GM23338 (cell line): Measurements from ENCODE around the gene PRIM1. TPM values are rescaled to one million over a fixed set of nuclear protein-coding genes. Genes with fewer than 3 reads are reported as not detected.
A peak's percentile ranks its signal among the peaks of the same experiment; 100 is the strongest.

ENCODE experiments used
- ATAC-seq: fragments of 200-7000 bp; cut with Tn5 transposase; 3 replicates; pipeline ENCODE4 v1.9.1; 2020
- DNase-seq: peaks from one replicate; pipeline ENCODE4 v3.0.0-alpha.2; 2015; ENCODE audit warnings: low spot score
- H2AFZ ChIP-seq: fragments of 200-600 bp; sonication (generic); 2 replicates; pipeline ENCODE4 v1.8.0; 2016; ENCODE audit warnings: antibody characterized with exemption, mild to moderate bottlenecking, moderate library complexity
- H3F3A ChIP-seq: fragments of 200-600 bp; sonication (generic); replicated peaks from 2 replicates; pipeline ENCODE4 v1.8.0; 2017; ENCODE audit warnings: antibody characterized with exemption, mixed run types, low read depth
- H3K27ac ChIP-seq: fragments of 200-600 bp; sonication (generic); 2 replicates; pipeline ENCODE4 v1.6.1; 2016; ENCODE audit warnings: low read depth
- H3K27me3 ChIP-seq: fragments of 200-600 bp; sonication (generic); 2 replicates; pipeline ENCODE4 v1.8.0; 2016; ENCODE audit warnings: mild to moderate bottlenecking, mixed run types, moderate library complexity; ENCODE audit not compliant: insufficient read depth
- H3K36me3 ChIP-seq: fragments of 200-600 bp; sonication (generic); 2 replicates; pipeline ENCODE4 v1.8.0; 2016; ENCODE audit warnings: mild to moderate bottlenecking; ENCODE audit not compliant: insufficient read depth
- H3K4me1 ChIP-seq: fragments of 200-600 bp; sonication (generic); 2 replicates; pipeline ENCODE4 v1.8.0; 2016; ENCODE audit warnings: mild to moderate bottlenecking, moderate library complexity; ENCODE audit not compliant: insufficient read depth
- H3K4me2 ChIP-seq: fragments of 200-600 bp; sonication (generic); 2 replicates; pipeline ENCODE4 v1.7.1; 2017; ENCODE audit warnings: mixed run types
- H3K4me3 ChIP-seq: fragments of 200-600 bp; sonication (generic); 2 replicates; pipeline ENCODE4 v1.6.1; 2016; ENCODE audit warnings: mixed run types
- H3K79me2 ChIP-seq: fragments of 200-600 bp; sonication (generic); replicated peaks from 2 replicates; pipeline ENCODE4 v1.8.0; 2017; ENCODE audit warnings: mild to moderate bottlenecking; ENCODE audit not compliant: insufficient read depth
- H3K9me2 ChIP-seq: fragments of 200-600 bp; sonication (generic); 2 replicates; pipeline ENCODE4 v1.8.0; 2017; ENCODE audit not compliant: insufficient read depth
- H4K20me1 ChIP-seq: fragments of 200-600 bp; sonication (generic); replicated peaks from 2 replicates; pipeline ENCODE4 v1.8.0; 2017; ENCODE audit warnings: mild to moderate bottlenecking; ENCODE audit not compliant: insufficient read depth
- H3K27ac Mint-ChIP-seq: 2 replicates; pipeline ENCODE4 v1.8.0; 2020; ENCODE audit warnings: inconsistent platforms, mild to moderate bottlenecking, moderate library complexity, mixed read lengths
- H3K27me3 Mint-ChIP-seq: 3 replicates; pipeline ENCODE4 v1.8.0; 2022; ENCODE audit warnings: low read depth, mild to moderate bottlenecking, moderate library complexity, mixed read lengths, inconsistent platforms; ENCODE audit not compliant: insufficient read depth, poor library complexity
- H3K36me3 Mint-ChIP-seq: 3 replicates; pipeline ENCODE4 v1.8.0; 2021; ENCODE audit warnings: low read depth, mild to moderate bottlenecking, inconsistent platforms, moderate library complexity, mixed read lengths
- H3K4me1 Mint-ChIP-seq: 3 replicates; pipeline ENCODE4 v1.8.0; 2020; ENCODE audit warnings: mild to moderate bottlenecking, inconsistent platforms, mixed read lengths
- H3K4me3 Mint-ChIP-seq: 3 replicates; pipeline ENCODE4 v1.8.0; 2021; ENCODE audit warnings: moderate library complexity, mild to moderate bottlenecking, inconsistent platforms, mixed read lengths
- H3K9me3 Mint-ChIP-seq: 3 replicates; pipeline ENCODE4 v1.8.0; 2020; ENCODE audit warnings: moderate library complexity, mild to moderate bottlenecking, inconsistent platforms, mixed read lengths
- CREB1 ChIP-seq: fragments of 250-450 bp; sonication (Bioruptor Pico); IDR thresholded peaks from 2 replicates; pipeline ENCODE4 v1.5.0; 2020; ENCODE audit warnings: low read depth, mild to moderate bottlenecking, moderate library complexity
- EZH2 ChIP-seq: fragments of 200-600 bp; sonication (generic); IDR thresholded peaks from one replicate; pipeline ENCODE4 v1.8.0; 2017; ENCODE audit warnings: antibody characterized with exemption, mild to moderate bottlenecking, low read depth; ENCODE audit not compliant: unreplicated experiment
- EZH2phosphoT487 ChIP-seq: fragments of 200-600 bp; sonication (generic); IDR thresholded peaks from one replicate; pipeline ENCODE4 v1.8.1; 2018; ENCODE audit warnings: antibody characterized with exemption; ENCODE audit not compliant: unreplicated experiment
- JUNB ChIP-seq: IDR thresholded peaks from one replicate; pipeline ENCODE4 v1.6.1; 2016; ENCODE audit warnings: antibody characterized with exemption; ENCODE audit not compliant: unreplicated experiment
- NANOG ChIP-seq: IDR thresholded peaks from 2 replicates; pipeline ENCODE4 v1.6.1; 2016; ENCODE audit warnings: antibody characterized with exemption, borderline replicate concordance
- POLR2AphosphoS5 ChIP-seq: IDR thresholded peaks from 2 replicates; pipeline ENCODE4 v1.6.1; 2016; ENCODE audit warnings: antibody characterized with exemption, low read depth
- STAT1 ChIP-seq: IDR thresholded peaks from one replicate; pipeline ENCODE4 v1.6.1; 2016; ENCODE audit warnings: antibody characterized with exemption; ENCODE audit not compliant: unreplicated experiment
- polyA plus RNA-seq: library from polyadenylated mRNA; unstranded; fragments of >200 nt; fragmentation: Nextera tagmentation; extraction: Ambion mirVana; gene quantifications from 2 replicates; pipeline ENCODE4 v1.2.1, GENCODE V29; 2016
- total RNA-seq: library from RNA; depleted of rRNA; stranded (reverse); fragments of >200 nt; shearing (Covaris generic); gene quantifications from 2 replicates; pipeline ENCODE4 v1.2.3, GENCODE V29; 2014
- TF ChIP-seq, protein P1 (sequence below): fragments of 250-450 bp; sonication (Bioruptor Pico); IDR thresholded peaks from 2 replicates; pipeline ENCODE4 v1.5.0; 2020; ENCODE audit warnings: mild to moderate bottlenecking, moderate library complexity
- TF ChIP-seq, protein P2 (sequence below): IDR thresholded peaks from 2 replicates; pipeline ENCODE4 v1.6.1; 2016; ENCODE audit warnings: antibody characterized with exemption
- TF ChIP-seq, protein P3 (sequence below): IDR thresholded peaks from one replicate; pipeline ENCODE4 v1.6.1; 2018; ENCODE audit warnings: antibody characterized with exemption; ENCODE audit not compliant: unreplicated experiment

PRIM1 gene
- total and polyA plus RNA-seq, 2 experiments from 2014 or later, result 67.9 to 73.9 TPM

DNA sequence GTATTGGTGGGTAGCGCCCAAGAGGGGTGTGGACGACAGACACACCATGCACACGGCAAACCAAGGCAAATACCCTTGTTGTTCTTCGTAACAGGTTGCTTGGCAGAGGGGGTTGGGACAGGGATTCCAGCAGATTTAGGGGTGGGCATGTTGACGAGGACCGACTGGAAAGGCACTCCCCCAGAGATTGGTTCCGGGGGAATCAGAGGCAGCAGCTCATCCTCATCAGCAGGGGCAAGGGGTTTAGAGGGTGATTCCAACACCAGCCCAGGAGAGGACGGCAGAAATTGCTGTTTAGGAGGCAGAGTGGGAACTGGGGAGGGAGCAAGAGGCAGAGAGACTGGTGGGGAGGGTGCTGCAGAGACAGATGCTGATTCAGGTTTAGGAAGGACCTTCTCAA, 36.3 kb downstream of the PRIM1 start:
- Histone ChIP-seq H3K36me3 (peaks cover 58% of the 10 kb centered on the region), H3K79me2 (peaks cover 55% of the 10 kb centered on the region), H3K27me3 (no peaks in the 10 kb centered on the region), H3K4me1 (peaks cover 26% of the 10 kb centered on the region), H3K4me3 (no peak overlapping the region), H3K9me2 (peaks cover 4% of the 10 kb centered on the region; the same call in 1 of the 2 replicates), H3K4me2 (no peak overlapping the region), H3K27ac (peak overlapping the region; percentile 87), H3F3A (peaks cover 47% of the 10 kb centered on the region), H2AFZ (no peak overlapping the region), H4K20me1 (peaks cover 60% of the 10 kb centered on the region)
- TF ChIP-seq, protein P1, sequence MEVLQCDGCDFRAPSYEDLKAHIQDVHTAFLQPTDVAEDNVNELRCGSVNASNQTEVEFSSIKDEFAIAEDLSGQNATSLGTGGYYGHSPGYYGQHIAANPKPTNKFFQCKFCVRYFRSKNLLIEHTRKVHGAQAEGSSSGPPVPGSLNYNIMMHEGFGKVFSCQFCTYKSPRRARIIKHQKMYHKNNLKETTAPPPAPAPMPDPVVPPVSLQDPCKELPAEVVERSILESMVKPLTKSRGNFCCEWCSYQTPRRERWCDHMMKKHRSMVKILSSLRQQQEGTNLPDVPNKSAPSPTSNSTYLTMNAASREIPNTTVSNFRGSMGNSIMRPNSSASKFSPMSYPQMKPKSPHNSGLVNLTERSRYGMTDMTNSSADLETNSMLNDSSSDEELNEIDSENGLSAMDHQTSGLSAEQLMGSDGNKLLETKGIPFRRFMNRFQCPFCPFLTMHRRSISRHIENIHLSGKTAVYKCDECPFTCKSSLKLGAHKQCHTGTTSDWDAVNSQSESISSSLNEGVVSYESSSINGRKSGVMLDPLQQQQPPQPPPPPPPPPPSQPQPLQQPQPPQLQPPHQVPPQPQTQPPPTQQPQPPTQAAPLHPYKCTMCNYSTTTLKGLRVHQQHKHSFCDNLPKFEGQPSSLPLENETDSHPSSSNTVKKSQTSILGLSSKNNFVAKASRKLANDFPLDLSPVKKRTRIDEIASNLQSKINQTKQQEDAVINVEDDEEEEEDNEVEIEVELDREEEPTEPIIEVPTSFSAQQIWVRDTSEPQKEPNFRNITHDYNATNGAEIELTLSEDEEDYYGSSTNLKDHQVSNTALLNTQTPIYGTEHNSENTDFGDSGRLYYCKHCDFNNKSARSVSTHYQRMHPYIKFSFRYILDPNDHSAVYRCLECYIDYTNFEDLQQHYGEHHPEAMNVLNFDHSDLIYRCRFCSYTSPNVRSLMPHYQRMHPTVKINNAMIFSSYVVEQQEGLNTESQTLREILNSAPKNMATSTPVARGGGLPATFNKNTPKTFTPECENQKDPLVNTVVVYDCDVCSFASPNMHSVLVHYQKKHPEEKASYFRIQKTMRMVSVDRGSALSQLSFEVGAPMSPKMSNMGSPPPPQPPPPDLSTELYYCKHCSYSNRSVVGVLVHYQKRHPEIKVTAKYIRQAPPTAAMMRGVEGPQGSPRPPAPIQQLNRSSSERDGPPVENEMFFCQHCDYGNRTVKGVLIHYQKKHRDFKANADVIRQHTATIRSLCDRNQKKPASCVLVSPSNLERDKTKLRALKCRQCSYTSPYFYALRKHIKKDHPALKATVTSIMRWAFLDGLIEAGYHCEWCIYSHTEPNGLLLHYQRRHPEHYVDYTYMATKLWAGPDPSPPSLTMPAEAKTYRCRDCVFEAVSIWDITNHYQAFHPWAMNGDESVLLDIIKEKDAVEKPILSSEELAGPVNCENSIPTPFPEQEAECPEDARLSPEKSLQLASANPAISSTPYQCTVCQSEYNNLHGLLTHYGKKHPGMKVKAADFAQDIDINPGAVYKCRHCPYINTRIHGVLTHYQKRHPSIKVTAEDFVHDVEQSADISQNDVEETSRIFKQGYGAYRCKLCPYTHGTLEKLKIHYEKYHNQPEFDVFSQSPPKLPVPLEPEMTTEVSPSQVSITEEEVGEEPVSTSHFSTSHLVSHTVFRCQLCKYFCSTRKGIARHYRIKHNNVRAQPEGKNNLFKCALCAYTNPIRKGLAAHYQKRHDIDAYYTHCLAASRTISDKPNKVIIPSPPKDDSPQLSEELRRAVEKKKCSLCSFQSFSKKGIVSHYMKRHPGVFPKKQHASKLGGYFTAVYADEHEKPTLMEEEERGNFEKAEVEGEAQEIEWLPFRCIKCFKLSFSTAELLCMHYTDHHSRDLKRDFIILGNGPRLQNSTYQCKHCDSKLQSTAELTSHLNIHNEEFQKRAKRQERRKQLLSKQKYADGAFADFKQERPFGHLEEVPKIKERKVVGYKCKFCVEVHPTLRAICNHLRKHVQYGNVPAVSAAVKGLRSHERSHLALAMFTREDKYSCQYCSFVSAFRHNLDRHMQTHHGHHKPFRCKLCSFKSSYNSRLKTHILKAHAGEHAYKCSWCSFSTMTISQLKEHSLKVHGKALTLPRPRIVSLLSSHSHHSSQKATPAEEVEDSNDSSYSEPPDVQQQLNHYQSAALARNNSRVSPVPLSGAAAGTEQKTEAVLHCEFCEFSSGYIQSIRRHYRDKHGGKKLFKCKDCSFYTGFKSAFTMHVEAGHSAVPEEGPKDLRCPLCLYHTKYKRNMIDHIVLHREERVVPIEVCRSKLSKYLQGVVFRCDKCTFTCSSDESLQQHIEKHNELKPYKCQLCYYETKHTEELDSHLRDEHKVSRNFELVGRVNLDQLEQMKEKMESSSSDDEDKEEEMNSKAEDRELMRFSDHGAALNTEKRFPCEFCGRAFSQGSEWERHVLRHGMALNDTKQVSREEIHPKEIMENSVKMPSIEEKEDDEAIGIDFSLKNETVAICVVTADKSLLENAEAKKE, result no peak
- no peak for TF ChIP-seq NANOG
- TF ChIP-seq, protein P2, sequence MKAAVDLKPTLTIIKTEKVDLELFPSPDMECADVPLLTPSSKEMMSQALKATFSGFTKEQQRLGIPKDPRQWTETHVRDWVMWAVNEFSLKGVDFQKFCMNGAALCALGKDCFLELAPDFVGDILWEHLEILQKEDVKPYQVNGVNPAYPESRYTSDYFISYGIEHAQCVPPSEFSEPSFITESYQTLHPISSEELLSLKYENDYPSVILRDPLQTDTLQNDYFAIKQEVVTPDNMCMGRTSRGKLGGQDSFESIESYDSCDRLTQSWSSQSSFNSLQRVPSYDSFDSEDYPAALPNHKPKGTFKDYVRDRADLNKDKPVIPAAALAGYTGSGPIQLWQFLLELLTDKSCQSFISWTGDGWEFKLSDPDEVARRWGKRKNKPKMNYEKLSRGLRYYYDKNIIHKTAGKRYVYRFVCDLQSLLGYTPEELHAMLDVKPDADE, result no peak
- Mint-ChIP-seq H3K27ac (peak overlapping the region; percentile 83), H3K27me3 (peaks cover 13% of the 10 kb centered on the region), H3K4me3 (no peak overlapping the region; the same call in 2 of the 3 replicates), H3K36me3 (peaks cover 86% of the 10 kb centered on the region), H3K4me1 (peaks cover 41% of the 10 kb centered on the region), H3K9me3 (no peaks in the 10 kb centered on the region; the same call in 2 of the 3 replicates)
- ATAC-seq, result no peak; the same call in 2 of the 3 replicates
- no peak for DNase-seq

DNA sequence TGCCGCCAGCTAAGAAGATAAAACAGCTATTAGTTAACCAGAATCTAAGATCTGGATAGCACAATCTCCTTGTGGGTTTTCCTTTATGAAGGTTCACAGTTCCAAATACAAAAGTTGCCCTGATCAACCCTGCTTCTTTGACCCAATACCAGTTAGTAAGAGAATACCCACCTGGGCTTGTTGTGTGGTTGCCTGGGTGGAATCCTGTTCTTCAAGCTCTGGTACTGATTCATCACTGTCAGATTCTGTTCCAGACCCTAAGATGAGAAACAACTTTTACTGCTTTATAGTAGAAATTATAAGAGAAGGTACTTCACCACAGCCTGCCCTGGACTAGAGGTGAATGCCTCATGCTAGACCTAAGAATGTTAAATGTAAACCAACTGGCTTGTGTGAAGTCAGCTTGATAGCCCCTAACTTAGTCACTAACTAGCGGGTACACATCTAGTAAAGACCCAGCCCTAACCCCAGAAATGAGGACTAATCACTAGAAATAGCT, 37.6 kb downstream of the PRIM1 start:
- Histone ChIP-seq H3K9me2 (no peaks in the 10 kb centered on the region), H3K4me1 (peaks cover 16% of the 10 kb centered on the region), H3K27ac (peak overlapping the region; percentile 65; the same call in 1 of the 2 replicates), H2AFZ (no peak overlapping the region), H3K4me3 (no peak overlapping the region), H3K27me3 (no peaks in the 10 kb centered on the region), H3K4me2 (no peak overlapping the region), H3K36me3 (peaks cover 46% of the 10 kb centered on the region), H3F3A (peaks cover 48% of the 10 kb centered on the region), H3K79me2 (peaks cover 42% of the 10 kb centered on the region), H4K20me1 (peaks cover 47% of the 10 kb centered on the region)
- H3K9me3 Mint-ChIP-seq, result no peaks in the 10 kb centered on the region
- ATAC-seq (no peak), DNase-seq (no peak)
- no peak overlapping the region for H3K27ac Mint-ChIP-seq
- H3K36me3 Mint-ChIP-seq, result peaks cover 74% of the 10 kb centered on the region
- H3K4me3 Mint-ChIP-seq, result no peak overlapping the region
- H3K4me1 Mint-ChIP-seq, result peaks cover 29% of the 10 kb centered on the region
- peaks cover 13% of the 10 kb centered on the region for H3K27me3 Mint-ChIP-seq
- TF ChIP-seq, protein P3, sequence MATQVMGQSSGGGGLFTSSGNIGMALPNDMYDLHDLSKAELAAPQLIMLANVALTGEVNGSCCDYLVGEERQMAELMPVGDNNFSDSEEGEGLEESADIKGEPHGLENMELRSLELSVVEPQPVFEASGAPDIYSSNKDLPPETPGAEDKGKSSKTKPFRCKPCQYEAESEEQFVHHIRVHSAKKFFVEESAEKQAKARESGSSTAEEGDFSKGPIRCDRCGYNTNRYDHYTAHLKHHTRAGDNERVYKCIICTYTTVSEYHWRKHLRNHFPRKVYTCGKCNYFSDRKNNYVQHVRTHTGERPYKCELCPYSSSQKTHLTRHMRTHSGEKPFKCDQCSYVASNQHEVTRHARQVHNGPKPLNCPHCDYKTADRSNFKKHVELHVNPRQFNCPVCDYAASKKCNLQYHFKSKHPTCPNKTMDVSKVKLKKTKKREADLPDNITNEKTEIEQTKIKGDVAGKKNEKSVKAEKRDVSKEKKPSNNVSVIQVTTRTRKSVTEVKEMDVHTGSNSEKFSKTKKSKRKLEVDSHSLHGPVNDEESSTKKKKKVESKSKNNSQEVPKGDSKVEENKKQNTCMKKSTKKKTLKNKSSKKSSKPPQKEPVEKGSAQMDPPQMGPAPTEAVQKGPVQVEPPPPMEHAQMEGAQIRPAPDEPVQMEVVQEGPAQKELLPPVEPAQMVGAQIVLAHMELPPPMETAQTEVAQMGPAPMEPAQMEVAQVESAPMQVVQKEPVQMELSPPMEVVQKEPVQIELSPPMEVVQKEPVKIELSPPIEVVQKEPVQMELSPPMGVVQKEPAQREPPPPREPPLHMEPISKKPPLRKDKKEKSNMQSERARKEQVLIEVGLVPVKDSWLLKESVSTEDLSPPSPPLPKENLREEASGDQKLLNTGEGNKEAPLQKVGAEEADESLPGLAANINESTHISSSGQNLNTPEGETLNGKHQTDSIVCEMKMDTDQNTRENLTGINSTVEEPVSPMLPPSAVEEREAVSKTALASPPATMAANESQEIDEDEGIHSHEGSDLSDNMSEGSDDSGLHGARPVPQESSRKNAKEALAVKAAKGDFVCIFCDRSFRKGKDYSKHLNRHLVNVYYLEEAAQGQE, result no peak
- TF ChIP-seq EZH2, result no peak
- no peak for TF ChIP-seq EZH2phosphoT487
- TF ChIP-seq POLR2AphosphoS5, result no peak
- TF ChIP-seq JUNB, result no peak
- TF ChIP-seq, protein P2, result no peak
- TF ChIP-seq STAT1, result no peak
- TF ChIP-seq CREB1 (CRISPR knock-in tag), result no peak
